OCI-LY7 (cell line): ENCODE results near the gene SPOCK1. TPM values are rescaled to one million over a fixed set of nuclear protein-coding genes. Genes with fewer than 3 reads are reported as not detected.

Source experiments
- BruUV-seq: library from RNA; stranded (reverse); fragments of 400-500 nt; replicated peaks from 2 replicates; lab custom pipeline; 2021; lab: Mats Ljungman, UMichigan
- CTCF ChIA-PET: fragments of 300-600 bp; sonication (Branson Sonifier 250); formaldehyde crosslinking; loops from one replicate; lab custom pipeline; 2022; ENCODE audit warnings: antibody characterized with exemption; ENCODE audit not compliant: unreplicated experiment; lab: Charles Lee
- POLR2A ChIA-PET: fragments of 300-600 bp; sonication (Branson Sonifier 250); formaldehyde crosslinking; loops from one replicate; lab custom pipeline; 2022; ENCODE audit warnings: antibody characterized with exemption; lab: Charles Lee
- DNase-seq: peaks from one replicate; pipeline ENCODE4 v3.0.0-alpha.2; 2015; ENCODE audit warnings: low spot score
- H2AFZ ChIP-seq: fragments of 200-600 bp; sonication (generic), shearing (Covaris generic); 2 replicates; pipeline ENCODE4 v1.6.1; 2014; ENCODE audit warnings: mild to moderate bottlenecking, antibody characterized with exemption, low read length, moderate library complexity
- H3K27ac ChIP-seq: fragments of 200-600 bp; sonication (generic); 2 replicates; pipeline ENCODE4 v1.5.1; 2014; ENCODE audit warnings: mixed run types, low read depth, mild to moderate bottlenecking, moderate library complexity, low read length, inconsistent platforms; ENCODE audit not compliant: poor library complexity, severe bottlenecking
- H3K36me3 ChIP-seq: fragments of 200-600 bp; sonication (generic); 2 replicates; pipeline ENCODE4 v1.6.1; 2014; ENCODE audit warnings: mild to moderate bottlenecking, antibody characterized with exemption, low read length, moderate library complexity, mixed read lengths; ENCODE audit not compliant: insufficient read depth
- H3K4me1 ChIP-seq: fragments of 200-600 bp; sonication (generic); 2 replicates; pipeline ENCODE4 v1.5.1; 2014; ENCODE audit warnings: mild to moderate bottlenecking, low read length; ENCODE audit not compliant: insufficient read depth, poor library complexity, severe bottlenecking
- H3K4me2 ChIP-seq: fragments of 200-600 bp; sonication (generic); 2 replicates; pipeline ENCODE4 v1.6.1; 2014; ENCODE audit warnings: mild to moderate bottlenecking, low read length
- H3K4me3 ChIP-seq: fragments of 200-600 bp; sonication (generic); 2 replicates; pipeline ENCODE4 v1.5.1; 2014; ENCODE audit warnings: mild to moderate bottlenecking, low read depth, low read length; ENCODE audit not compliant: poor library complexity, severe bottlenecking
- H3K79me2 ChIP-seq: fragments of 200-600 bp; sonication (generic); 2 replicates; pipeline ENCODE4 v1.6.1; 2016; ENCODE audit warnings: low read depth, mild to moderate bottlenecking, low read length, moderate library complexity, mixed read lengths; ENCODE audit not compliant: insufficient read depth
- H3K9me2 ChIP-seq: fragments of 200-600 bp; sonication (generic); 2 replicates; pipeline ENCODE4 v1.6.1; 2016; ENCODE audit warnings: mild to moderate bottlenecking, low read length, mixed read lengths; ENCODE audit not compliant: insufficient read depth
- H3K9me3 ChIP-seq: fragments of 200-600 bp; sonication (generic); 2 replicates; pipeline ENCODE4 v1.6.1; 2014; ENCODE audit warnings: mild to moderate bottlenecking, mixed run types, low read length, mixed read lengths
- H4K20me1 ChIP-seq: fragments of 200-600 bp; sonication (generic); 2 replicates; pipeline ENCODE4 v1.6.1; 2014; ENCODE audit warnings: mild to moderate bottlenecking, antibody characterized with exemption, low read length, moderate library complexity, mixed read lengths; ENCODE audit not compliant: insufficient read depth
- EZH2phosphoT487 ChIP-seq: fragments of 200-600 bp; sonication (generic); IDR thresholded peaks from 2 replicates; pipeline ENCODE4 v1.6.1; 2018; ENCODE audit warnings: low read depth, borderline replicate concordance, mild to moderate bottlenecking, mixed run types, antibody characterized with exemption, low read length, moderate library complexity, mixed read lengths
- intact Hi-C: fragments of 100-400 bp; cut with micrococcal nuclease; formaldehyde crosslinking; loops from one replicate; pipeline ENCODE4 v1.10.0; 2022; ENCODE audit not compliant: unreplicated experiment
- total RNA-seq, 2 experiments: library from RNA; depleted of rRNA in 1 of 2; stranded (reverse); fragments of >200 nt in 1 of 2; shearing (Covaris generic) in 1 of 2; gene quantifications; 2 replicates each; pipeline ENCODE4 v1.2.3, GENCODE V29; 2014 to 2022
- TF ChIP-seq, protein P1 (sequence below): fragments of 200-600 bp; sonication (generic); conservative IDR thresholded peaks from 2 replicates; pipeline ENCODE4 v1.5.1; 2014; ENCODE audit warnings: mild to moderate bottlenecking, antibody characterized with exemption, low read length, moderate library complexity, mixed read lengths

Gene SPOCK1
- total RNA-seq, 2 experiments from 2014 or later: 0.29 to 1.5 TPM

- H3K27ac ChIP-seq: no peak overlapping the region
- no peaks in the 10 kb centered on the region for H3K9me2 ChIP-seq
- no peak overlapping the region for H2AFZ ChIP-seq
- ChIA-PET POLR2A (no interaction called here), CTCF (no interaction called here)
- H3K4me2 ChIP-seq: no peak overlapping the region
- no peaks in the 10 kb centered on the region for H3K36me3 ChIP-seq
- H3K4me1 ChIP-seq: no peaks in the 10 kb centered on the region
- H3K79me2 ChIP-seq: no peaks in the 10 kb centered on the region
- intact Hi-C loops: no loop called here
- H3K9me3 ChIP-seq: no peaks in the 10 kb centered on the region
- no peak overlapping the region for H3K4me3 ChIP-seq
- no TSS peak for BruUV-seq
- TF ChIP-seq EZH2phosphoT487: no peak
- TF ChIP-seq, protein P1, sequence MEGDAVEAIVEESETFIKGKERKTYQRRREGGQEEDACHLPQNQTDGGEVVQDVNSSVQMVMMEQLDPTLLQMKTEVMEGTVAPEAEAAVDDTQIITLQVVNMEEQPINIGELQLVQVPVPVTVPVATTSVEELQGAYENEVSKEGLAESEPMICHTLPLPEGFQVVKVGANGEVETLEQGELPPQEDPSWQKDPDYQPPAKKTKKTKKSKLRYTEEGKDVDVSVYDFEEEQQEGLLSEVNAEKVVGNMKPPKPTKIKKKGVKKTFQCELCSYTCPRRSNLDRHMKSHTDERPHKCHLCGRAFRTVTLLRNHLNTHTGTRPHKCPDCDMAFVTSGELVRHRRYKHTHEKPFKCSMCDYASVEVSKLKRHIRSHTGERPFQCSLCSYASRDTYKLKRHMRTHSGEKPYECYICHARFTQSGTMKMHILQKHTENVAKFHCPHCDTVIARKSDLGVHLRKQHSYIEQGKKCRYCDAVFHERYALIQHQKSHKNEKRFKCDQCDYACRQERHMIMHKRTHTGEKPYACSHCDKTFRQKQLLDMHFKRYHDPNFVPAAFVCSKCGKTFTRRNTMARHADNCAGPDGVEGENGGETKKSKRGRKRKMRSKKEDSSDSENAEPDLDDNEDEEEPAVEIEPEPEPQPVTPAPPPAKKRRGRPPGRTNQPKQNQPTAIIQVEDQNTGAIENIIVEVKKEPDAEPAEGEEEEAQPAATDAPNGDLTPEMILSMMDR: no peak
- no peak for DNase-seq
- no peaks in the 10 kb centered on the region for H4K20me1 ChIP-seq
Observed at GRCh38 chr5:137212471-137212870, 286.7 kb downstream of the SPOCK1 start.

DNA sequence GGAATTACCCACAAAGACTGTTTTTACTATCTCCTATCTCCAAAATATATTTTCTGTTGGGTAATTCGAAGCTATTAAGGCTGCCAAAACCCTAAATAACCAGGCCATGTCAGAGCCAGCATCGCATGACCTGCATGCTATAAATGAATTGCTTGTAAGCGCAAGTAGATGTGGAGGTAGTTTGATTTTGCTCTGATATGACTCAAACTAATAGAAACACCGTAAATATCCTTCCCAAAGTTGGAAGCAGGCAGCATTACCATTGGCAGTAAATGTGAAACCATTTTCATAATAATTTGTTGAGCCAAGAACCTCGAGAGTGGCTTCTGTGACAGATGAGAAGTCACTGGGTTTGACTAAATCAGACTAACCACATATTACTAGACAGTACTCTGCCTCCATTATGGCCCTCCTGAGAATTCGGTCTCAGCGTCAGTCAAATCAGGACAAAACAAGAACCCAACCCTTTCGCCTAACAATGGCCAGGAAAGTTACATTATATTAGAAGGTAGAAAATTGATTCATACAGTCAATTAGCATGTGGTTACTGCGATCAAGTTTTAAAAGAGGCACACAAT is 289.8 kb downstream of the SPOCK1 start:
- H3K9me3 ChIP-seq: no peaks in the 10 kb centered on the region
- POLR2A ChIA-PET: no interaction called here
- no peak for DNase-seq

More for the DNA sequence above, 289.8 kb downstream of the SPOCK1 start:
- Histone ChIP-seq H3K4me1 (no peaks in the 10 kb centered on the region), H2AFZ (no peak overlapping the region), H3K79me2 (no peaks in the 10 kb centered on the region), H3K36me3 (no peaks in the 10 kb centered on the region), H4K20me1 (no peaks in the 10 kb centered on the region), H3K27ac (no peak overlapping the region), H3K4me2 (no peak overlapping the region), H3K4me3 (no peak overlapping the region), H3K9me2 (no peaks in the 10 kb centered on the region)
- TF ChIP-seq EZH2phosphoT487: no peak
- TF ChIP-seq, protein P1: no peak
- BruUV-seq: no TSS peak
- CTCF ChIA-PET: no interaction called here
- intact Hi-C loops: no loop called here
